Panc1 (cell line): ENCODE data around the gene PAWR. TPM values are rescaled to one million over a fixed set of nuclear protein-coding genes. Genes with fewer than 3 reads are reported as not detected.
A peak's percentile ranks its signal among the peaks of the same experiment; 100 is the strongest.

Source experiments
- ATAC-seq: fragments of 200-7000 bp; cut with Tn5 transposase; 2 replicates; pipeline ENCODE4 v1.9.1; 2020; ENCODE audit warnings: mild to moderate bottlenecking, moderate library complexity
- BruUV-seq: library from RNA; stranded (reverse); fragments of 400-500 nt; replicated peaks from 2 replicates; lab custom pipeline; 2021; lab: Mats Ljungman, UMichigan
- CTCF ChIA-PET: fragments of 300-600 bp; sonication (Branson Sonifier 250); formaldehyde crosslinking; loops from one replicate; lab custom pipeline; 2022; ENCODE audit warnings: antibody characterized with exemption; lab: Charles Lee
- POLR2A ChIA-PET: fragments of 300-600 bp; sonication (Branson Sonifier 250); formaldehyde crosslinking; loops from one replicate; lab custom pipeline; 2022; ENCODE audit warnings: antibody characterized with exemption; lab: Charles Lee
- DNase-seq: peaks from one replicate; pipeline ENCODE4 v3.0.0-alpha.2; 2010; ENCODE audit warnings: low read depth, low spot score
- H3K27ac ChIP-seq: 2 replicates; pipeline ENCODE4 v1.5.1; 2011; ENCODE audit warnings: mild to moderate bottlenecking, low read length, inconsistent platforms
- H3K27me3 ChIP-seq: fragments of 200-500 bp; sonication (Bioruptor generic); 2 replicates; pipeline ENCODE4 v1.6.0; 2014; ENCODE audit warnings: low read length, inconsistent platforms; ENCODE audit not compliant: control insufficient read depth, insufficient read depth
- H3K36me3 ChIP-seq: fragments of 200-500 bp; sonication (Bioruptor generic); 2 replicates; pipeline ENCODE4 v1.5.1; 2014; ENCODE audit warnings: inconsistent platforms, mild to moderate bottlenecking, low read length, moderate library complexity; ENCODE audit not compliant: control insufficient read depth, insufficient read depth
- H3K4me1 ChIP-seq: 2 replicates; pipeline ENCODE4 v1.5.1; 2011; ENCODE audit warnings: inconsistent platforms, mild to moderate bottlenecking, low read length, moderate library complexity; ENCODE audit not compliant: control insufficient read depth, insufficient read depth
- H3K4me3 ChIP-seq, 2 experiments: 2 replicates each; pipeline ENCODE4 v1.5.1; 2011 to 2012; ENCODE audit warnings: low read depth in 2 of 2, low read length in 2 of 2, mild to moderate bottlenecking in 2 of 2, inconsistent platforms in 1 of 2, moderate library complexity in 1 of 2
- H3K9me3 ChIP-seq: fragments of 200-500 bp; sonication (Bioruptor generic); 2 replicates; pipeline ENCODE4 v1.5.1; 2014; ENCODE audit warnings: low read depth, mild to moderate bottlenecking, inconsistent platforms, low read length, moderate library complexity; ENCODE audit not compliant: control insufficient read depth, insufficient read depth
- CTCF ChIP-seq: fragments of 450-650 bp; IDR thresholded peaks from 2 replicates; pipeline ENCODE4 v1.5.1; 2017; ENCODE audit warnings: mild to moderate bottlenecking
- POLR2AphosphoS5 ChIP-seq: IDR thresholded peaks from 2 replicates; pipeline ENCODE4 v1.6.1; 2012; ENCODE audit warnings: mild to moderate bottlenecking, low read depth, low read length, moderate library complexity
- REST ChIP-seq, 2 experiments: IDR thresholded peaks; 2 replicates each; pipeline ENCODE4 v1.6.1; 2011 to 2012; ENCODE audit warnings: low read depth in 2 of 2, control low read depth in 1 of 2, low read length in 1 of 2, mild to moderate bottlenecking in 1 of 2, moderate library complexity in 1 of 2; ENCODE audit not compliant: insufficient read depth in 1 of 2
- SIN3A ChIP-seq: IDR thresholded peaks from 2 replicates; pipeline ENCODE4 v1.6.1; 2012; ENCODE audit warnings: low read depth, mild to moderate bottlenecking, low read length, moderate library complexity, borderline replicate concordance; ENCODE audit not compliant: insufficient read depth
- TCF7L2 ChIP-seq: IDR thresholded peaks from 2 replicates; pipeline ENCODE4 v1.6.1; 2011; ENCODE audit warnings: mild to moderate bottlenecking, low read depth, low read length, inconsistent platforms
- in situ Hi-C: cut with HindIII; loops from 2 replicates; pipeline ENCODE4 v1.10.0; 2016; ENCODE audit warnings: low sequenced_read_pairs, low pct_unique_long_range_greater_than_20kb
- intact Hi-C: fragments of 100-400 bp; cut with micrococcal nuclease; formaldehyde crosslinking; loops from one replicate; pipeline ENCODE4 v1.10.0; 2022; ENCODE audit not compliant: unreplicated experiment
- total RNA-seq: library from RNA; stranded (reverse); gene quantifications from one replicate; pipeline ENCODE4 v1.2.1, GENCODE V29; 2021; ENCODE audit not compliant: unreplicated experiment

PAWR gene
- total RNA-seq, 1 experiment from 2014 or later: 142 TPM

- no peaks in the 10 kb centered on the region for H3K9me3 ChIP-seq
- ChIA-PET CTCF (interaction anchor here (0.6 kb wide), 1 partner anchor 64 kb away, joined by 3 read pairs; no protein-coding TSS in a partner anchor), POLR2A (no interaction called here)
- H3K36me3 ChIP-seq: no peaks in the 10 kb centered on the region; the same call in none of the 2 replicates
- peaks cover 40% of the 10 kb centered on the region for H3K4me1 ChIP-seq
- H3K27ac ChIP-seq: peak overlapping the region; percentile 94
- ATAC-seq (peak; percentile 15), DNase-seq (no peak)
- H3K4me3 ChIP-seq: peak overlapping the region; percentile 71 to 73
- no TSS peak for BruUV-seq
- no peaks in the 10 kb centered on the region for H3K27me3 ChIP-seq
- in situ Hi-C loops (no loop called here), intact Hi-C loops (loop anchor here (2.0 to 10.0 kb wide), 3 partner anchors 65 to 269 kb away; no protein-coding TSS in a partner anchor)
- TF ChIP-seq TCF7L2 (0 out of 2 replicates have a peak, but pooled peaks have one; percentile 14), POLR2AphosphoS5 (peak; percentile 25; the same call in 1 of the 2 replicates), REST (IDR thresholded peaks at IDR 0.05; ENCODE audit: insufficient read depth in 1 of 2, low read depth in 2 of 2, low read length in 1 of 2) (no peak)
Observed at GRCh38 chr12:79689477-79690141, 1.2 kb downstream of the PAWR start.

- Histone ChIP-seq H3K36me3 (no peaks in the 10 kb centered on the region; the same call in none of the 2 replicates), H3K9me3 (no peaks in the 10 kb centered on the region), H3K4me1 (peaks cover 43% of the 10 kb centered on the region), H3K4me3 (peak overlapping the region; percentile 71 to 73), H3K27me3 (no peaks in the 10 kb centered on the region), H3K27ac (peak overlapping the region; percentile 94)
- ChIA-PET CTCF (no interaction called here), POLR2A (no interaction called here)
- no peak for DNase-seq
- no peak for ATAC-seq
- no TSS peak for BruUV-seq
- TF ChIP-seq REST (IDR thresholded peaks at IDR 0.05; ENCODE audit: insufficient read depth in 1 of 2, low read depth in 2 of 2, low read length in 1 of 2): no peak
- no peak for TF ChIP-seq SIN3A
- TF ChIP-seq POLR2AphosphoS5: no peak
- TF ChIP-seq TCF7L2: no peak
- no peak for TF ChIP-seq CTCF
- in situ Hi-C loops: no loop called here
- intact Hi-C loops: loop anchor here (5.0 to 10.0 kb wide), 2 partner anchors 64 to 132 kb away; no protein-coding TSS in a partner anchor
Observed at GRCh38 chr12:79689061-79689476, 1.7 kb downstream of the PAWR start.
